Stimulated activated CD8-positive, alpha-beta memory T cell treated with anti-CD3 and anti-CD28 coated beads, Interleukin-7, amount 100 ng/mL, for 1 hour (primary cell): ENCODE results near the gene LGALS7.
"Not testable (repeated sequence)": the region's sequence is repeated elsewhere in the genome, so short reads cannot be mapped to it uniquely, and the experiment has no call there.

Experiments
- DNase-seq, 2 donors: peaks; one replicate each; pipeline ENCODE4 v3.0.0-alpha.2; 2020; ENCODE audit warnings: low read depth in 2 of 2

Gene LGALS7

DNA sequence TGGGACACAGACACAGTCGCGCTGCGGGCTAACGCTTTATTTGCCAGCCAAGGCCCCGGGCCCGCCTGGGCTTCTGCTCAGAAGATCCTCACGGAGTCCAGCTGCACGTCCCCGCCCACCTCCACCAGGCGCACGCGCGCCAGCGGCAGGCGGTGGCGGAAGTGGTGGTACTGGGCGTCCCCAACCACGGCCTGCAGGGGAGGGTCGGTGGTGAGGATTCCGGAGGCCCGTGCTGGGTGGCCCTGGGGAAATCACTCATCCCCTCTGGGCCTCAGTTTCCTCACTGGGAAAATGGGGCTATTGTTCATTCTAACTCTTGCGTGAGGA, 2.4 kb downstream of the LGALS7 start:
- DNase-seq, result not testable (repeated sequence)

DNA sequence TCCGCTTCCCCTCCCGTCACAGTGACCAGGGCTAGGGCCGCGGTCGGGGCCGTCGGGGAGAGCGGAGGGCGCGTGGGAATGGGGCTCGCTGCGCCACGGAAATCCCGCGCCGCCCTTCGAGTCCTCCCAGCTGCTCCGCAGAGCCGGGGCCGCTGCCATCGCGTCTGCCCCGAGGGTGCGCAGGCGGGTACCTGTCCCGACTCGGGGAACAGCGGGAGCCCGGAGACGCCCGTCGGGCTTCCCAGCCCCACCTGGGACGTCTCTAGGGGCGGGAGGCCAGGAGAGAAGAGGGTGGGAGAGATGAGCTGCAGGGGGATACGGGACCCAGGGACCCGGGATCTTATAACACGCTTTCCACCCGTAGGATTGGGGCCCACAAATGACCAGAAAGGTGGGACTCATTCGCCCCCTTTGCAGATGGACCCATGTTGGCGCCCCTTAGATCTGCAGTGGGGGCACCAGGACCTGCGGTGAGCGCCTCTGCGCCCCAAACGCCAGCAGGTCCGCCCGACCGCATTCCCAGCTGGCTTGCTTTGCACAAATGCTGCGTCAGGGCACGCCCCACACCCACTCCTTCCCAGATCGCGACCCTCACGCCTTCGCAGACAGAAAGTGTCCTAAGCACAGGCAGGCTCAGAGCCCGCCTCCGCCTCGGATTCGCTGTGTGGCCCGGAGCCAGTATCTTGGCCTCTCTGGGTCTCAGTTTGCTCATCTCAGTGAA, 2.9 kb downstream of the LGALS7 start:
- not testable (repeated sequence) for DNase-seq

DNA sequence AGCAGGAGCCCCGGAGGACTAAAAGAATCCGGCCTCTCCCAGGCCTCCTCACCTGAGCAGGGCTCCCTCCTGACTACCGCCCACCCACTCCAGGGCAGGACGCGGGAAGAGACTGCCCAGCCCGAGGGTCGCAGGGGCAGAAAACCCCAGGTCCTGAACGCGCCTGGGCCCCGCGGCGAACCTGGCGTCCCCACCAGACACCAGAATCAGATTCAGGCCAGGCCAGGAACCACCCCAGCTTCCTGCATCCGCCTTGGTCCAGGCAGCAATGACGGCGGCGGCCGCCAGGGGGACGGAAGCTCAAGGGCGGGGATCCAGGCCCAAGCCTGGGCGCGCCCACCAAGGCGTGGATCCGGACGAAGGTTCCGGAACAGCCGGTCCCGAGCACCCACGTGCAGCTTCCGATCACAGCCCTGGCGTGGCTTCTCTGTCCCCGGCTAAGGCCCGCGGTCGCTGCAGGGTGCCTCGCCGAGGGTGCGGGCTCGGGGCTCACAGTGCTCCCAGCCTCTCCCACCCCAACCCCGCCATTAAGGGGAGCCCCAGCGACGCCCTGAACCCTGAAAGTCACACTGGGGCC, 3.6 kb downstream of the LGALS7 start:
- DNase-seq, result peak; percentile 86 to 90

DNA sequence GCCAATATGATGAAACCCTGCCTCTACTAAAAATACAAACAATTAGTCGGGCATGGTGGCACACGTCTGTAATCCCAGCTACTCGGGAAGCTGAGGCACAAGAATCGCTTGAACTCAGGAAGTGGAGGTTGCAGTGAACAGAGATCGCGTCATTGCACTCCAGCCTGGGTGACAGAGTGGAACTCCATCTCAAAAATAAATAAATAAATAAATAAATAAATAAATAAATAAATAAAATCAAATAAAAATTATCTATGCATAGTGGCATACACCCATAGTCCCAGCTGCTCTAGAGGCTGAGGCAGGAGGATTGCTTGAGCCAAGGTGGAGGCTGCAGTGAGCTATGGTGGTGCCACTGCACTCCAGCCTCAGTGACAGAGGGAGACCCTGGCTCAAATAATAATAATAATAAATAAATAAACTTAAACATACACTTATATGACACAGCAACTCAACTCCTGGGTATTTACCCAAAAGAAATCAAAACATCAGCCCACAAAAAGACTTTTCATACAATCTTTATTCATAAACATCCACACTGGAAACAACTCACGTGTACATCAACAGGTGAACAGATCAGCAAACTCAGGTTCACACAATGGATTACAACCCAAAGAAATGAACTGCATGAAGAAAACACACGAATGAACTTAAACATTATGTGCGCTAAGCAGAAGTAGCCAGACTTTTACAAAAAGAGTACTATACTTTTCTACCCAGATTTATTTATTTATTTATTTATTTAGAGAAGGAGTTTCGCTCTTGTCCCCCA, 6.9 kb downstream of the LGALS7 start:
- no peak for DNase-seq

DNA sequence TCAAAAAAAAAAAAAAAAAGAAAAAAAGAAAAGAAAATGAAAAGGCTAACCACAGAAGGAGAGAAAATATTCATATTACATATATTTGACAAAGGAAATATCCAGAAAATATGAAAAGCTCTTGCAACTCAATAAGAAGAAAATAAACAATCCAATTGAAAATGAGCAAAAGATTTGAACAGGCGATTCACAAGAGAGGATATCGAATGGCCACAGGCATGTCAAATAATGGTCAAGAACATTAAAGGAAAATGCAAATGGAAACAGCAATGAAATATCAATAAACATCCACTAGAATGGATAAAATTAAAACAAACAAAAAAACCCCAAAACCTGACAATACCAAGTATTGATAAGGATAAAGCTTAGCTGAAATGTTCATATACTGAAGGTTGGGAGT, 8.1 kb downstream of the LGALS7 start:
- no peak for DNase-seq

DNA sequence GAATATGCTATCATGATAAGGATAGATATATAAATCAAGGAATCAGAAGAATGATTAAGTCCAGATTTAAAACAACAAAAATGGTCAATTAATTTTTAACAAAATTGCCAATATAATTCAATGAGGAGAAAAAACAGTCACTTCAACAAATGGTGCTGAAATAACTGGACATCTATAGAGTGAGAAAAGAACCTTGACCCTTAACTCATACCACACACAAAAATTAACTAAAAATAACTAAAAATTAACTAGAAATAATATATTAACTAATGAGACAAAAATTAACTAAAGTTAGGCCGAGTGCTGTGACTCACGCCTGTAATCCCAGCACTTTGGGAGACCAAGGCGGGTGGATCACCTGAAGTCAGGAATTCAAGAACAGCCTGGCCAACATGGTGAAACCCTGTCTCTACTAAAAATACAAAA, 9.5 kb downstream of the LGALS7 start:
- DNase-seq, result no peak

DNA sequence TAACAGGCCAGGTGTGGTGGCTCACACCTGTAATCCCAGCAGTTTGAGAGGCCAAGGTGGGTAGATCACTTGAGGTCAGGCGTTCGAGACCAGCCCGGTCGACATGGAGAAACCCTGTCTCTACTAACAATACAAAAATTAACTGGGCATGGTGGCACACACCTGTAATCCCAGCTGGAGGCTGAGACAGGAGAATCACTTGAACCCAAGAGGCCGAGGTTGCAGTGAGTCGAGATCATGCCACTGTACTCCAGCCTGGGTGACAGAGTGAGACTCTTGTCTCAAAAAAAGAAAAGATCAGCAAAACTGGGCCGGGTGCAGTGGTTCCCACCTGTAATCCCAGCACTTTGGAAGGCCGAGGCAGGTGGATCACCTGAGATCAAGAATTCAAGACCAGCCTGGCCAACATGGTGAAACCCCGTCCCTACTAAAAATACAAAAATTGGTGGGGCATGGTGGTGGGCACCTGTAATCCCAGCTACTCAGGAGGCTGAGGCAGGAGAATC, 11.4 kb downstream of the LGALS7 start:
- not testable (repeated sequence) for DNase-seq

DNA sequence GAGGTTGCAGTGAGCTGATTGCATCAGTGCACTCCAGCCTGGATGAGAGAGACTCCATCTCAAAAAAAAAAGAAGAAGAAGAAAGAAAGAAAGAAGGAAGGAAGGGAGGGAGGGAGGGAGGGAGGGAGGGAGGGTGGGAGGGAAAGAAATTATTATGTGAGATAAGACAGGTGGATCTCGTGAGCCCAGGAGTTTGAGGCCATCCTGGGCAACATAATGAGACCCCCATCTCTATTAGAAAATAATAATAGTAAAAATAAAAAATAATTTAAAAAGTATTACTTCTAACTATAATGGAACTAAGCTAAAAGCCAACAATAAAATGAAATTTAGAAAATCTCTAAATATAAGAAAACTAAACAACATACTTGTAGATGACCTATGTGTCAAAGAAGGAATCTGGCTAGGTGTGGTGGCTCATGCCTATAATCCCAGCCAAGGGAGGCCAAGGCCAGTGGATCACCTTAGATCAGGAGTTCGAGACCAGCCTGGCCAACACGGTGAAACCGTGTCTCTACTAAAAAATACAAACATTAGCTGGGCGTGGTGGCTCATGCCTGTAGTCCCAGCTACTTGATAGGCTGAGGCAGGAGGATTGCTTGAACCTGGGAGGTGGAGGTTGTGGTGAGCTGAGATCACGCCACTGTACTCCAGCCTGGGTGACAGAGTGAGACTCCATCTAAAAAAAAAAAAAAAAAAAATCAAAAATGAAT, 12.4 kb downstream of the LGALS7 start:
- DNase-seq, result not testable (repeated sequence)

DNA sequence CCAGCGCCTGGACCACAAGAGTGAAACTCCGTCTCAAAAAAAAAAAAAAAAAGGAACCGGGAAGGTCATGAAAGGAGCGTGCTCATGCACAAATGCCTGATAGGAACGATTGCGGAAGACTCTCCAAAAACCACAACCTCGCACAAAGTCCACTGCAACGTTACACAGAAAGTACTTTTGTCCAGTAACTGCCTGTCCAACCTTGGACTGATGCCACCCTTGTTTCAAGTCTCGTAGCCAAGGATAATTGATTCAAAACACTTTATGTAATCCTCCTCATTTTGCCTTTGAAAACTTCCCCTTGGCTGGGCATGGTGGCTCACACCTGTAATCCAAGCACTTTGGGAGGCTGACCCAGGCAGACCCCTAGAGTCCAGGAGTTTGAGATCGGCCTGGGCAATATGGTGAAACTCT, 13.7 kb downstream of the LGALS7 start:
- no peak for DNase-seq

DNA sequence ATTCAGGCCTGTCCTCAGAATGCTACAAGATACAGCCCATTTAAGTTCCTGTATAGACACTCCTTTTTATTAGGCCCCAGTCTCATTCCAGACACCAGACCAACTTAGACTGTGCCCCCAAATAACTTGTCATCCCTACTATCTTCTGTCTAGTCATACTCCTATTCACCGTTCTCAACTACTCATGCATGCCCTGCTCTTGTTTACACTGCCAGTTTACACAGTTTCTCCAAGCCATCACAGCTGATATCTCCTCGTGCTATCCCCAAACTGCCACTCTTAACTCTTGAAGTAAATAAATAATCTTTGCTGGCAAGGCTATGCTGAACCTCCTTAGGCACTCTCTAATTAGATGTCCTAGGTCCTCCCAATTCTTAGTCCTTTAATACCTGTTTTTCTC, 19.1 kb downstream of the LGALS7 start:
- DNase-seq, result not testable (repeated sequence)

DNA sequence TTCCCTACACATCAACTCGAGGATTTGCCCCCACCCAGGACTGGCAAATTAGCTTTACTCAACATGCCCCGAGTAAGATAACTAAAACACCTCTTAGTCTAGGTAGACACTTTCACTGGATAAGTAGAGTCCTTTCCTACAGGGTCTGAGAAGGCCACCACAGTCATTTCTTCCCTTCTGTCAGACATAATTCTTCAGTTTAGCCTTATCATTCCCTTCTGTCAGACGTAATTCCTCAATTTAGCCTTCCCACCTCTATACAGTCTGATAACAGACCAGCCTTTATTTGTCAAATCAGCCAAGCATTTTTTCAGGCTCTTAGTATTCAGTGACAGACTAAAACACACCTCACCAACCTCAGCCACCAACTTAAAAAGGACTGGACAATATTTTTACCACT, 19.5 kb downstream of the LGALS7 start:
- not testable (repeated sequence) for DNase-seq

DNA sequence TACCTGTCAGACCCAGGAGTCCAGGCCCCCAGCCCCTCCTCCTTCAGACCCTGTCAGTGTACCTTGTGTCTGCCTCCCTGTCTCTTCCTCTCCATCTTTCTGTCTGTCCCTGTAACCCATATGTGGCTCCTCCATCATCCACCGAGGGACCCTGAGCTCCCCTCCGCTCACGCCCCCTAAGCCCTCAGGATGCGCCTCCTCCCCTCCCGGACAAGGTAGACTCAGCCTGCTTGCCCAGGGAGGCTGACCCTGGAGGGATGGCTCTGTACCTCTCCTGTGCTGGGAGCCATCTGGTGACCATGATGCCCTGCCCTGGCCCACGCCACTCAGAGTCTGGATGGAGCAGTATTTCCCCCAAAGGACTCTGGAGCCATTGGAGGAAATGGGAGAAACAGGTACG, 28.0 kb downstream of the LGALS7 start:
- no peak for DNase-seq

DNA sequence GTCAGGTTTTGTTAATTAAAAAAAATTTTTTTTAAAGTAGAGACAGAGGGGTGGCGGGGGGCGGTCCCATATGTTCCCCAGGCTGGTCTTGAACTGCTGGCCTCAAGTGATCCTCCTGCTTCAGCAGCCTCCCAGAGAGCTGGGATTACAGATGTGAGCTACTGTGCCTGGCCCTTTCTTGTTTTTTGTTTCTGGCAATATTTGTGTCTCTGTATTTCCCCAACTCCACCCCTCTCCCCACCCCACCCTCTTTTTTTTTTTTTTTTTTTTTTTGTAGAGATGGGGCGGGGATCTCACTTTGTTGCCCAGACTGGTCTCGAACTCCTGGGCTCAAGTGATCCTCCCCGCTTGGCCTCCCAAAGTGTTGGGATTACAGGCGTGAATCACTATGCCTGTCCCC, 28.4 kb downstream of the LGALS7 start:
- no peak for DNase-seq

DNA sequence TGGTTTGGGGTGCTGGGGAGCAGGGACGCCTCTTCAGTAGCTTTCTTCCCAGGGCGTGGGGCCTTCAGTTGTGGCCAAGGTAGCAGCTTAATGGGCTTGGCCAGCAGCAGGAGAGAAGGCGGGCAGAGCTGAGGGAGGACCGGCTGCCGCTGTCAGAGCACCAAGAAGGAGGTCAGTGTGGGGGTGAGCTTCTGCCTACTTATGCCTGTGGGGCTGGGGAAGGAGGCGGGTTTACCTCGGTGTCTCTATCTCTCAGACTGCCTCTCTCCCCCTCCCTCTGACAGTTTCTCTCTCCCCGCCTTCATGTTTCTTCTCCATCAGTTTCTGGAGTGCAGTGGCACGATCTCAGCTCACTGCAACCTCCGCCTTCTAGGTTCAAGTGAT, 29.0 kb downstream of the LGALS7 start, which contains the start of gene CAPN12:
CAPN12 (minus strand) TSS at position 177 of the 384 bp plus-strand sequence. CDS start 309 bp downstream, outside the sequence.
- no peak for DNase-seq

DNA sequence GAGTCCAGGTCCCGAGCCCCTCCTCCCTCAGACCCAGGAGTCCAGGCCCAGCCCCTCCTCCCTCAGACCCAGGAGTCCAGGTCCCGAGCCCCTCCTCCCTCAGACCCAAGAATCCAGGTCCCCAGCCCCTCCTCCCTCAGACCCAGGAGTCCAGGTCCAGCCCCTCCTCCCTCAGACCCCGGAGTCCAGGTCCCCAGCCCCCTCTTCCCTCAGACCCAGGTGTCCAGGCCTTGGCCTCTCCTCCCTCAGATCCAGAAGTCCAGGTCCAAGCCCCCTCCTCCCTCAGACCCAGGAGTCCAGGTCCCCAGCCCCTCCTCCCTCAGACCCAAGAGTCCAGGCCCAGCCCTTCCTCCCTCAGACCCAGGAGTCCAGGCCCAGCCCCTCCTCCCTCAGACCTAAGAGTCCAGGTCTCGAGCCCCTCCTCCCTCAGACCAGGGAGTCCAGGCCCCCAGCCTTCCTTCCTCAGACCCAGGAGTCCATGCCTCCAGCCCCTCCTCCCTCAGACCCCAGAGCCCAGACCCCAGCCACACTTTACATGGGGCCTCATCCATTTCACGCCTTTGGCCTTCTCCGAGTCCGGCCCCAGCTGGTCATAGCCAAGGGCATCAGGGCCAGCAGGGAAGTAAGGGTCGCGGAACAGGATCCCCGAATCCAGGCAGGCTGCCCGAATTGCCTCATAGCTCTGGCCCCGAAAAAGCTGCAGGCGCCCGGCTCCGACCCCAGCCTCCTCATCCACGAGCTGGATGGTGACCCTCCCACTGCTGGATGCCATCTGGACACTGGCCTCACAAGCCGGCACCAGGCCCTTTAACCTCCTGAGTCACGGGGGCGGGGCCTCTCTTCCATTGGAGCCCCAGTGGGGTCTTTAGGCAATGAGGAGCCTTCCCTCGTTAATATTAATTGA, 29.7 kb downstream of the LGALS7 start:
- no peak for DNase-seq

DNA sequence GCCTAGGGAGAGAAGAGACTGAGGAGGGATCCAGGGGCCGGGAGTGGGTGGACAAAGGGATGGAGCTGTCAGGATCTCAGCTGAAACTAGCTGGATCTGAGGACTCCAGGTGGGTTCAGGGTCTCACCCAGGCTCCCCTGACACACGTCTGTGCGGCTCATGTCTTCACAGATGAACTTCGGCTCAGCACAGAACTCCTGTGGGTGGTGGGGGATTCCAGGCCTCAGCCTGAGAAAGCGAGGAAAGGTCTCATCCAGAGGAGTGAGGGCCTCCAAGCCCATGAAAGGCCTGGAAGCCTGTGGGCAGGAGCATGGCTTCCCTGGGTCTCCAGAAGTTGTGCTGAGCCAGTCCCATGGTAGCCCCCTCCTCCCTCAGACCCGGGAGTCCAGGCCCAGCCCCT, 30.4 kb downstream of the LGALS7 start:
- DNase-seq, result no peak

DNA sequence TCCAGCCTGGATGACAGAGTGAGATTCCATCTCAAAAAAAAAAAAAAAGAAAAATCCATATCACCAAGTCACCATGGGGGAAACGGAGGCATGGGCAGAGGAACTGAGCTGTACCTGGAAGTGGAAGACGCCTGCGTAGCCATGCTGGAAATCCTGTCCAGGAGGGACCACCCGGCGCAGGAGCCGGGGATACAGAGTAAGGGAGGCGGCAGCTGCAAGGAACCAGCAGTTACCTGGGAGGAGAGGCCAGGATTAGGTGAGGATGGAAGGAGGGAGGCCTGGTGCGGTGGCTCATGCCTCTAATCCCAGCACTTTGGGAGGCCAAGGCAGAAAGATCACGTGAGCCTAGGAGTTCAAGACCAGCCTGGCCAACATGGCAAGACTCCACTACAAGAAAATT, 31.0 kb downstream of the LGALS7 start:
- no peak for DNase-seq

DNA sequence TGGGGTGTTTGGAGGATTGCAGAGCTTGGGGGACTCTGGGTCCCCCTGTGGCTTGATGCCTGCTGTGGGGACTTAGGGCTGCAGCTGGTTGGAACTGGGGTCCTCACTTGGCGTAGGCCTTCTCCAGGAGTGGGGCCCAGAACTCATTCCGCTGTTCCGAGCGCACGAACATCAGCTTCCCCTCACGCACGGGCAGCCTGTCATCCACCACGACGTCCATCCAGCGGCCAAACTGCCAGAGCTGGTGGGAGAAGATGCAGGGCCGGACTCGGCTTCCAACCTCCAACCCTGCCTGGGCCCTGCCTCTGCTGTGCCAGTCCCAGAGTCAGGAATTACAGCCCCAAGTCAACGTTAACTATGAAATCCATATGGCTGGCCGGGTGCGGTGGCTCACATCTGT, 31.6 kb downstream of the LGALS7 start:
- no peak for DNase-seq

DNA sequence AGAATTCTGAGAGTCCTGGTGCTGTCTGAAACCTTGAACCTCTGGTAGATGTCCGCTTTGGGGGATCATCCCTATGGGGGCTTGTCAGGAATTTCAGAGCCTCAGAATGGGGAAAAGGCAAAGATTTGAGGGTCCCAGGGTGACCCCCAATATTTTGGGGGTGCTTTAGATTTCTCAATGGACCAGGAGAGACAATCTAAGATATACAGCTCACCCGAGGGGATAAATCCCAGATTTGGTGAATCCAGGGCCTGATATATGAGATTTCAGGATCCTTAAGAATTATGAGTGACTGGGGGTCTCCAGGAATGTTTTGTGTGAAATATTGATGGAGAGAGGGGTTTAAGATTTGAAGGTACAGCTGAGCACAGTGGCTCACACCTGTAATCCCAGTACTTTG, 32.4 kb downstream of the LGALS7 start:
- DNase-seq, result no peak

DNA sequence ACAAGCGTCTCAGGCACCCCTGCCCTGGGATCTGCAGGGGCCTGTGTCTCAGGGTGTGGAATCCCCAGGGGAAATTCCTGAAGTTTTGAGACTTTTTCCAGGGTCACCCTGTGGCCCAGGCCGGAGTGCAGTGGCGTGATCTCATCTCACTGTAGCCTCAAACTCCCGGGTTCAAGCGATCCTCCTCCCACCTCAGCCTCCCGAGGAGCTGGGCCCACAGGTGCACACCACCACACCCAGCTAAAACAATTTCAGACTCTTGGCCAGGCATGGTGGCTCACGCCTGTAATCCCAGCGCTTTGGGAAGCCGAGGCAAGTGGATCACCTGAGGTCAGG, 33.1 kb downstream of the LGALS7 start:
- DNase-seq, result no peak
